Activated CD4-positive, alpha-beta T cell treated with anti-CD3 and anti-CD28 coated beads for 36 hours (primary cell): ENCODE results near the gene BLOC1S4. TPM values are rescaled to one million over a fixed set of nuclear protein-coding genes. Genes with fewer than 3 reads are reported as not detected.

ENCODE experiments used
- ATAC-seq: fragments of 200-7000 bp; cut with Tn5 transposase; one replicate; pipeline ENCODE4 v1.10.0; 2021; ENCODE audit warnings: mild to moderate bottlenecking, moderate library complexity
- CTCF ChIA-PET: fragments of 350-600 bp; sonication (Branson Sonifier 250); formaldehyde crosslinking; loops from one replicate; lab custom pipeline; 2021; ENCODE audit warnings: antibody characterized with exemption; lab: Charles Lee
- POLR2A ChIA-PET: fragments of 350-600 bp; sonication (Branson Sonifier 250); formaldehyde crosslinking; loops from one replicate; lab custom pipeline; 2021; ENCODE audit warnings: antibody characterized with exemption, inconsistent platforms; lab: Charles Lee
- DNase-seq: peaks from one replicate; pipeline ENCODE4 v3.0.0-alpha.2; 2020
- H3K27ac Mint-ChIP-seq: one replicate; pipeline ENCODE4 v1.8.0; 2021; ENCODE audit warnings: mixed read lengths
- H3K27me3 Mint-ChIP-seq: one replicate; pipeline ENCODE4 v1.8.0; 2021; ENCODE audit warnings: mixed read lengths
- H3K36me3 Mint-ChIP-seq: one replicate; pipeline ENCODE4 v1.8.0; 2021; ENCODE audit warnings: low read depth, mixed read lengths
- H3K4me1 Mint-ChIP-seq: one replicate; pipeline ENCODE4 v1.8.0; 2021; ENCODE audit warnings: mixed read lengths
- H3K4me3 Mint-ChIP-seq: one replicate; pipeline ENCODE4 v1.8.0; 2021; ENCODE audit warnings: mild to moderate bottlenecking, moderate library complexity, mixed read lengths
- H3K9me3 Mint-ChIP-seq: one replicate; pipeline ENCODE4 v1.8.0; 2021; ENCODE audit warnings: low read depth, mixed read lengths
- intact Hi-C, 2 experiments: fragments of 100-400 bp; cut with DNase I in 1 of 2; cut with micrococcal nuclease in 1 of 2; formaldehyde crosslinking; loops; one replicate each; pipeline versions ENCODE4 v1.14.2 to v1.15.1; 2022 to 2024; cut with DNase I, micrococcal nuclease
- total RNA-seq, 2 experiments: library from RNA; stranded (reverse); gene quantifications; one replicate each; pipeline ENCODE4 v1.2.3, GENCODE V29; 2021

The BLOC1S4 gene
- total RNA-seq, 2 experiments from 2014 or later: 10.1 to 16.7 TPM

GRCh38 chr4:6727081-6727942 lies 11.3 kb downstream of the BLOC1S4 start:
- no peaks in the 10 kb centered on the region for H3K9me3 Mint-ChIP-seq
- no peaks in the 10 kb centered on the region for H3K36me3 Mint-ChIP-seq
- no peaks in the 10 kb centered on the region for H3K27me3 Mint-ChIP-seq
- H3K27ac Mint-ChIP-seq: no peak overlapping the region
- DNase-seq (no peak), ATAC-seq (no peak)
- intact Hi-C loops: no loop called here
- ChIA-PET POLR2A (no interaction called here), CTCF (interaction anchor here (0.6 kb wide), 1 partner anchor 41 kb away, joined by 3 read pairs; no protein-coding TSS in a partner anchor)
- H3K4me3 Mint-ChIP-seq: no peak overlapping the region
- peaks cover 10% of the 10 kb centered on the region for H3K4me1 Mint-ChIP-seq

- Mint-ChIP-seq H3K4me3 (no peak overlapping the region), H3K36me3 (no peaks in the 10 kb centered on the region), H3K27me3 (no peaks in the 10 kb centered on the region), H3K27ac (no peak overlapping the region), H3K9me3 (no peaks in the 10 kb centered on the region), H3K4me1 (peaks cover 10% of the 10 kb centered on the region)
- CTCF ChIA-PET: no interaction called here
- intact Hi-C loops: no loop called here
- ATAC-seq (no peak), DNase-seq (no peak)
- POLR2A ChIA-PET: no interaction called here
Measured at GRCh38 chr4:6727943-6728250, 11.9 kb downstream of the BLOC1S4 start.

DNA sequence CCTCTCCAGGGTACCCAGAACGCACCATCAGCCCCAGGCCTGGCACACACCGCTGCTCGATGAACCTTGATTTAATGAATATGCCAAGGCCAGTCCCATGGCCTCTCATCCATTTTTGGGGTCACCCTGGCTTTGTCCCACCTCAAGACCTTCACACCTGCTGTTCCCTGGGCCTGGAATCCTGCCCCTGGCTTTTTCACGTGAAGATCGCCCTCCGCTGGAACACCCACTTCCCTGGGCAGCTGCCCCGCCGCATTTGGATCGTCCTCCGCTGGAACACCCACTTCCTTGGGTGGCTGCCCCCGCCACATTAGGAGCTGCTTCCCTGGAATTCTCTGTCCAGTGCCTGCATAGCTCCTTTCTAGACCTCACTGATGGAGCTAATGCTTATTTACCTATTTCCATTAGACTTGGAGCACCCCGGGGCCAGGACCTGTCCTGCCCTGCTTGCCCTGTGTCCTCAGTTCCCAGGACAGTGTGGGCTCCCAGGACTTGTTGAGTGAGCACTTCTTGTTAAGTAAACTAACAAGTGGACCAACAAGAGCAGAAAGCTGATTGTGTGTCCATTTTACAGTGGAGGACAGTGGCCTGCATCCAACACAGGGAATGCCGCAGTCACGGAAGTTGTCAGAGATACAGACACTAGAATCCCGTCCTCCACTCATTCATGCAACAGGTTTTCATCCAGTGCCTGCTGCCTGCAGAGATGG lies 12.5 kb downstream of the BLOC1S4 start:
- peaks cover 10% of the 10 kb centered on the region for H3K4me1 Mint-ChIP-seq
- ATAC-seq: no peak
- ChIA-PET POLR2A (no interaction called here), CTCF (no interaction called here)
- no peaks in the 10 kb centered on the region for H3K27me3 Mint-ChIP-seq
- H3K27ac Mint-ChIP-seq: no peak overlapping the region
- no peaks in the 10 kb centered on the region for H3K9me3 Mint-ChIP-seq
- no peaks in the 10 kb centered on the region for H3K36me3 Mint-ChIP-seq
- intact Hi-C loops: no loop called here
- no peak for DNase-seq
- H3K4me3 Mint-ChIP-seq: no peak overlapping the region

DNA sequence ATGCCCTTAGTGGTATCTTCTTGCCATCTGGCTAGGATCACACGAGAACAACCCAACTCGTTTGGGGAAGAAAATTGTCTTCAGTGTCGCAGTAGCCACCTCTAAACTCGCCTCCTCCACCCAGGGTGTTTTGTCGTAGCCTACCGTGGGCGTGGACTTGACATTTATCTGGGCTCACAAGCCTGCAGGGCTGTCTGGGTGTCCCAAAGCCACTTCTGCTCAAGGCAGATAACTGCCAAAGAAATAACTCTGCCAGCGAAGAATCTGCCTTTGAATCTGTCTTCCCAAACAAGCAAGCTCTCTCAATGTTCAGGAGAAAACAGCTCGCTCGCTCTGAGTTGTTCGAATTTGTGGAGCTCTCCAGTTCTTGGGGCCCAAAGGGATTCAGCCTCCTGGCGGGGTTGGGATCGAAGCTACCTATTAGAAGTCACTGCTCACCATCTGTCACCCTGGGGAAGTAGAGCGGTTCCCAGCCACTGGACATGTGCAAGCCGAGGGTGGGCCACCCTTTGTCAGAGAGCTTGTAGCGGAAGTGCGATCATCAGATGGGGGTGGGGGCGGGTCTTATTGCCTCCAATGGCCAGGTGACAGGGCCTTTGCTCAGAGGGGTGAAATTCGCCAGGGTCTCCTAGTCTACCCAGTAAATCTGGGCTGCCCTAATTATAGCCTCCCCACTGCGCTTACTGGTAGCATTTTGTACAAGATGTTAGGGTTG lies 14.8 kb downstream of the BLOC1S4 start:
- no peak for ATAC-seq
- DNase-seq: no peak
- CTCF ChIA-PET: interaction anchor here (1.1 kb wide), 1 partner anchor 313 kb away, joined by 4 read pairs; no protein-coding TSS in a partner anchor
- Mint-ChIP-seq H3K4me3 (no peak overlapping the region), H3K9me3 (no peaks in the 10 kb centered on the region), H3K4me1 (peaks cover 10% of the 10 kb centered on the region), H3K27ac (no peak overlapping the region), H3K36me3 (no peaks in the 10 kb centered on the region), H3K27me3 (no peaks in the 10 kb centered on the region)
- intact Hi-C loops: no loop called here
- POLR2A ChIA-PET: no interaction called here

DNA sequence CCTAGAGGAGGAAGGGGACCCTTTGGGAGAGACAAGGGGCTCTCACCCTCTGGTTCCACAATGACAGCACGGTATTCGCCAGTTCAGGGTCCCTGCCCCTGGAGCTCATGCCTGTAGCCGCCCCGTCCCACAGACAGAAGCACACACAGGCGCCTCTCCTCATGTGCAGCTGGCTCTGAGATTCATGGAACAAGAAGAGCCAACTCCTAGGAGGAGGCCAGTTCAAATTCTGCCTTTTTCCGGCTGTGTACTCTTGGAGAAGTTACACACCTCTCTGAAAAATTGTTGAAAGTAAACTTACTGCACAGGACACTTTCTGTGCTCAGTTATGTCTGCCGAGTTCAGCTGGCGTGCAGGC lies 15.3 kb downstream of the BLOC1S4 start:
- no peak for DNase-seq
- Mint-ChIP-seq H3K36me3 (no peaks in the 10 kb centered on the region), H3K9me3 (no peaks in the 10 kb centered on the region), H3K27me3 (no peaks in the 10 kb centered on the region), H3K4me1 (peaks cover 10% of the 10 kb centered on the region), H3K27ac (no peak overlapping the region), H3K4me3 (no peak overlapping the region)
- ATAC-seq: no peak
- intact Hi-C loops: no loop called here
- POLR2A ChIA-PET: no interaction called here
- CTCF ChIA-PET: no interaction called here

DNA sequence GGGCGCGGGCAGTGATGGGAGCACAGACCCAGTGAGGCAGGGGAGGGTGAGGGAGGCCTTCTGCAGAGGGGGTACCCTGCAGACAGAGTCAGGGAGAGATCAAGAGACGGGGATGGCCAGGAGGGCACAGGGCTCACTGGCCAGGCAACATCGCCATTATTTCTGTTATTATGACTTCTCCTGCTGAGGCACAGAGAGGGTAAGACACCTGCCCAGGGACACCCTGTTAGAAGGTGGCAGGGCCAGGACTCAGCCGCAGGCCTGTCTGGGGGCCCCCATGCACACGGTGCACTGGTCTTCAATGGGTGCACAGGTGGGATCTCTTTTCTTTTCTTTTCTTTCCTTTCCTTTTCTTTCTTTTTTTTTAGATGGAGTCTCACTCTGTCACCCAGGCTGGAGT lies 15.8 kb downstream of the BLOC1S4 start:
- Mint-ChIP-seq H3K4me1 (peaks cover 10% of the 10 kb centered on the region), H3K9me3 (no peaks in the 10 kb centered on the region), H3K27ac (no peak overlapping the region), H3K36me3 (no peaks in the 10 kb centered on the region), H3K4me3 (no peak overlapping the region), H3K27me3 (no peaks in the 10 kb centered on the region)
- CTCF ChIA-PET: no interaction called here
- DNase-seq (no peak), ATAC-seq (no peak)
- POLR2A ChIA-PET: no interaction called here
- intact Hi-C loops: no loop called here

DNA sequence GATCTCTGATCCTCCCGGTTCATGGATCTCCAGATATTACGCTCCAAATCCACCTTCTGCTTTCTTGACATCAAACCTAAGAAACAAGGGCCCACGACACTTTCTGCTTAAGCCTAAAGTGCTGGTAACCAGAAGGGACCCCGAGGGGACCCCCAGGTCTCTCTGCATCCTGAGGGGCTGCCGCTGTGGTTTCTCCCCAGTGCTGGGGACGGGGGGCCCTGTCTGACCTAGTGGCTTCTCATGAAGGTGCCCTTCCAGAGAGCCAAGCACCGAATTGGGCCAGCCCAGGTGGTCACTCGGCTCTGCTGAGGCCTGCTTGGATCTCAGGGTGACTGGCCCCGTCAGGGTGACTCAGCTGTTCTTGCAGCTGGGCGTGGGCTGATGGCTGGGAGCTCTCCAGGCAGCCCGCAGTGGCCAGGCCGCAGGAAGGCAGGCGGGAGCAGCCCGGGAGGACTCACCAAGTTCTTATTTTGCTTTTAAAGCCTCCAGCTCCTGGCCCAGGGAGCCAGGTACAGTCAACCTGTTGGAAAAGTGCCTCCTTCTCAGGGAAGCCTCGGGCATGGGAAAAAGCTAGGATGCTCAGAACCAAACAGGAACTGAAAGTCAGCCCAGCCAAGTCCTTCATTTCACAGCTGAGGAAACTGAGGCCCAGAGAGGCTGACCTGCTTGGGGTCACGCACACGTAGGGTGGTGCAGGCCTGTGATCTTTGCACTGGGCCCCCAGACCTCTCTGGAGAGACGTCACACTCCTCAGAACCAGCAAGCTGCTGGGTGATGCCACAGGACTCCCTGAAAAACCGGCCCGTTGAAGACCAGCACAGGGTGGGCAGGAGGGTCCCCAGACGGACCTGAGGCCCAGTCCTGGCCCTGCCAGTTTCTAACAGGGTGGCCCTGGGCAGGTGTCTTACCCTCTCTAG lies 16.7 kb downstream of the BLOC1S4 start:
- intact Hi-C loops: no loop called here
- POLR2A ChIA-PET: no interaction called here
- no peaks in the 10 kb centered on the region for H3K9me3 Mint-ChIP-seq
- H3K4me3 Mint-ChIP-seq: no peak overlapping the region
- DNase-seq (no peak), ATAC-seq (no peak)
- H3K27me3 Mint-ChIP-seq: no peaks in the 10 kb centered on the region
- no peak overlapping the region for H3K27ac Mint-ChIP-seq
- peaks cover 9% of the 10 kb centered on the region for H3K4me1 Mint-ChIP-seq
- CTCF ChIA-PET: interaction anchor here (0.7 kb wide), 1 partner anchor 87 kb away, joined by 3 read pairs; no protein-coding TSS in a partner anchor
- no peaks in the 10 kb centered on the region for H3K36me3 Mint-ChIP-seq

DNA sequence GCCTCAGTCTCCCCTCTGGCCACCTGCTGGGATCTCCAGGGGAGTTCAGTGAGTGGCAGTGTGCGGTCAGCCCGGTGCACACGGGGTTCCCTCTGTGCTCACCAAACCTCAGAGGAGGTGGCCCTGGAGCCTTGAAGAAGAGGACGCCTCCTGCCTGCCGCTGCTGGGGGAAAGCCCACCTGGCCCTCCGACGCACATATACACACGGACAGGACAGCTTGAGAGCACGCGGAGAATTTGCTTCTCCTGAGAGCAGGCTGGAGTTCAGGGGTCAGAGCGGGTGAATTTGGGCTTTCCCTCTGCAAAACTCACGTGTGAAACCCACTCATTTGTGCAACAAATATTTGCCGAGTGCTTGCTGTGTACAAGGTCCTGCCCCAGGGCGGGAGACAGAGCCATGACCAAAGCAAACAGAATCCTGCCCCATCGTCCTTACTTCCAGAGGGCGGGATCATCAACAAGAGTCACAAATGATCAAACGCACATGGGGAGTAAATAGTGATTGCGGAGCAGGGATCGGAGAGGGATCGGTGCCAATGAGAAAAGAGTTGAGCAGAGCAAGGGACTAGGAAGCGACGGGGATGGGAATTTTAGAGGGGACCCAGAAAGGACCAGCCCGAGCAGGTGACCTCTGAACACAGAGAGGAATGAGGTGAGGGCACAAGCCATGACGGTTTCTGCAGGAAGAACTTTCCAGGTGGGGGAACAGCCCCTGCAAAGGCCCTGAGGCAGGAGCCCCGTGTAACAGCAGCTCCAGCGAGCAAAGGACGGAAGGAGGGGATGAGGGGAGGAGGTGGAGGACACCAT lies 17.6 kb downstream of the BLOC1S4 start:
- Mint-ChIP-seq H3K9me3 (no peaks in the 10 kb centered on the region), H3K4me1 (peaks cover under 1% of the 10 kb centered on the region), H3K36me3 (no peaks in the 10 kb centered on the region), H3K27ac (no peak overlapping the region), H3K4me3 (no peak overlapping the region), H3K27me3 (no peaks in the 10 kb centered on the region)
- no peak for DNase-seq
- ChIA-PET CTCF (interaction anchor here (0.7 kb wide), 1 partner anchor 86 kb away, joined by 3 read pairs; no protein-coding TSS in a partner anchor), POLR2A (no interaction called here)
- ATAC-seq: no peak
- intact Hi-C loops: no loop called here

GRCh38 chr4:6734165-6734786 lies 18.3 kb downstream of the BLOC1S4 start:
- H3K4me1 Mint-ChIP-seq: no peaks in the 10 kb centered on the region
- POLR2A ChIA-PET: no interaction called here
- DNase-seq (no peak), ATAC-seq (no peak)
- no peaks in the 10 kb centered on the region for H3K9me3 Mint-ChIP-seq
- no peaks in the 10 kb centered on the region for H3K27me3 Mint-ChIP-seq
- CTCF ChIA-PET: no interaction called here
- no peaks in the 10 kb centered on the region for H3K36me3 Mint-ChIP-seq
- no peak overlapping the region for H3K4me3 Mint-ChIP-seq
- H3K27ac Mint-ChIP-seq: no peak overlapping the region
- intact Hi-C loops: no loop called here

DNA sequence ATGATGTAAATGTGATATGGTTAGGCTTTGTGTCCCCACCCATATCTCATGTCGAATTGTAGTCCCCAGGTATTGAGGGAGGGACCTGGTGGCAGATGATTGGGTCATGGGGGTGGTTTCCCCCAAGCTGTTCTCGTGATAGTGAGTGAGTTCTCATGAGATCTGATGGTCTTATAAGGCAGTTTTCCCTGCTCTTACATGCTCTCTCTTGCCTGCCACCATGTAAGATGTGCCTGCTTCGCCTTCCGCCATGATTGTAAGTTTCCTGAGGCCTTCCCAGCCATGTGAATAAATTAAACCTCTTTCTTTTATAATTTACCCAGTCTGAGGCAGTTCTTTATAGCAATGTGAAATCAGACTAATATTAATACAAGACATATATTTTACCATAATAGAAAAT lies 23.9 kb downstream of the BLOC1S4 start:
- no peak for ATAC-seq
- no peak for DNase-seq
- peaks cover 1% of the 10 kb centered on the region for H3K27me3 Mint-ChIP-seq
- intact Hi-C loops: no loop called here
- POLR2A ChIA-PET: no interaction called here
- CTCF ChIA-PET: no interaction called here
- no peaks in the 10 kb centered on the region for H3K9me3 Mint-ChIP-seq
- no peak overlapping the region for H3K4me3 Mint-ChIP-seq
- H3K27ac Mint-ChIP-seq: no peak overlapping the region
- peaks cover 4% of the 10 kb centered on the region for H3K4me1 Mint-ChIP-seq
- H3K36me3 Mint-ChIP-seq: no peaks in the 10 kb centered on the region
